Vagina (tissue), 2 donors: ENCODE measurements around the gene FAAP24. TPM values are rescaled to one million over a fixed set of nuclear protein-coding genes. Genes with fewer than 3 reads are reported as not detected.

ENCODE experiments used
- DNase-seq, 2 donors: peaks; one replicate each; pipeline ENCODE4 v3.0.0-alpha.2; 2017; ENCODE audit errors: extremely low spot score in 2 of 2
- H3K27ac ChIP-seq: fragments of 200-600 bp; sonication (generic); one replicate; pipeline ENCODE4 v1.5.1; 2019
- H3K27me3 ChIP-seq: fragments of 200-600 bp; sonication (generic); one replicate; pipeline ENCODE4 v1.5.1; 2019
- H3K36me3 ChIP-seq, 2 donors: fragments of 200-600 bp; sonication (generic); one replicate each; pipeline ENCODE4 v1.5.1; 2017 to 2019
- H3K4me1 ChIP-seq: fragments of 200-600 bp; sonication (generic); one replicate; pipeline ENCODE4 v1.5.1; 2019
- H3K4me3 ChIP-seq, 2 donors: fragments of 200-600 bp; sonication (generic); 1 replicate in 1 of 2; 2 replicates in 1 of 2; pipeline ENCODE4 v1.5.1; 2016 to 2019
- H3K9me3 ChIP-seq: fragments of 200-600 bp; sonication (generic); one replicate; pipeline ENCODE4 v1.5.1; 2019
- CTCF ChIP-seq, 3 experiments: fragments of 450-650 bp in 2 of 3; fragments of 200-600 bp in 1 of 3; sonication (generic) in 1 of 3; IDR thresholded peaks; one replicate each; pipeline ENCODE4 v1.5.1; 2017 to 2019; ENCODE audit warnings: antibody characterized with exemption in 3 of 3, mild to moderate bottlenecking in 2 of 3, moderate library complexity in 2 of 3
- POLR2A ChIP-seq, 2 donors: fragments of 450-650 bp; IDR thresholded peaks; one replicate each; pipeline ENCODE4 v1.6.1; 2017; ENCODE audit warnings: antibody characterized with exemption in 2 of 2, mild to moderate bottlenecking in 2 of 2, moderate library complexity in 2 of 2
- POLR2AphosphoS5 ChIP-seq, 2 donors: sonication (generic); formaldehyde crosslinking; IDR thresholded peaks; one replicate each; pipeline ENCODE4 v1.9.0; 2017; ENCODE audit warnings: antibody characterized with exemption in 2 of 2, mild to moderate bottlenecking in 2 of 2, low read depth in 1 of 2; ENCODE audit not compliant: insufficient read depth in 1 of 2
- intact Hi-C: fragments of 100-400 bp; cut with DNase I; formaldehyde crosslinking; loops from one replicate; pipeline ENCODE4 v1.15.1; 2023
- total RNA-seq: library from RNA; depleted of rRNA; stranded (reverse); fragments of >200 nt; gene quantifications from one replicate; pipeline ENCODE4 v1.2.3, GENCODE V29; 2016

Gene FAAP24
- total RNA-seq, result 0.98 TPM

DNA sequence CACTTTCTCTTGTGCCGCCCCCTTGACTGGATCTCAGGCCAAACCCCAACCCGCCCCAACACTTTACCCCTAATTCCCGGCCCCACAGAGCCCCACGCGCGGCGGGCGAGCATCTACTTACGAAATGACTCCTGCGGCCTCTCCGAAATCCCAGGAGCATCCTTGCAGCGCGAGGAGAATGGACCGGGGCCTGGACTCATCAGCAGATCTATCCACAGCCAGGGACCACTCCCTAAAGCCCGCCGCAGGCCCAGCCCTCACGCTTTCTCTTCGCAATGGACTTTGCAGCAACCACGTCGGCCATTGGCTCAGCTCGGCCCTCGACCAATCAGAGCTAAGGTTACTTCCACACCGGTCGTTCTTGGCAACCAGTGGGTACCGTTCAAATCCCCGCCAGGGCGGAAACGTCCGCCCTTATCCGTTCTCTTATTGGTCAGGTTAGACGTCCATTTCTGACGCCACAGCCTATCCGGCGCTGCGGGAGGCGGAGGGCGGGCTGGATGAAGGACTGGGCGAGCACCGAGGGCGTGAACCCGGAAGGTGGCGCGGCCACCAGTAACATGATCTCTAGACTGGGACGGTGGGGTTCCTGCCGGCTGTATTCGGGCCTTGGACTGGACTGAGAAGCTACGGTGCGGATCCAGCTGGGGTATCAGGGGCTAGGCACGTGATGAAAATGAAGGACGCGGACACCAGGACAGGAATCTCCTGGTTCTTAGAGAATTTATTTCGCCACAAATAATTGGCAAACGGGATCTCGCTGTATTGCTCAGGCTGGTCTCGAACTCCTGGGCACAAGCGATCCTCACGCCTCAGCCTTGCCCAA, at the start of gene FAAP24, which contains the start of gene CEP89:
TSS of gene FAAP24 (plus strand) at position 528 of the 826 bp plus-strand sequence. CDS start 955 bp downstream, outside the sequence.
TSS of gene CEP89 (minus strand) at position 244 of the 826 bp plus-strand sequence. CDS start at position 160, 84 bp downstream.
- peak; percentile 99 for DNase-seq

DNA sequence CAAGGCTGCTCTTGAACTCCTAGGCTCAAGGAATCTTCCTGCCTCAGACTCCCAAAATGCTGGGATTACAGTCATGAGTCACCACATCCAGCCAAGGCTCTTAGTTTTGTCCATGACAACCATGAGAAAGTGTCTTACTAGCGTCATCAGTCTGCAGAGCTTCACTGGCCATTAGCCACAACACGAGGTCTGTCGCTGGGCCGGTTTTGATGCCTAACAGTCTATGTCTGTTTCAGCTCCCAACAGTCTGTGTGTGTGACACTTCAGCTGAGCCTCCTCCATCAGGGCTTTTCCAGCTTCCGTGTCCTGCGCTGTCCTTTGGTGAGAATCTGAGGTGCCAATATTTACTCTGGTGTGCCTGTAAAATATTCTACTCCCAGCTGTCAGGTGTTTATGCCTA, 47.8 kb upstream of the FAAP24 start:
- no peaks in the 10 kb centered on the region for H3K4me1 ChIP-seq
- TF ChIP-seq POLR2AphosphoS5 (IDR thresholded peaks at IDR 0.05; ENCODE audit: insufficient read depth in 1 of 2, low read depth in 1 of 2) (no peak), POLR2A (IDR thresholded peaks at IDR 0.05) (no peak), CTCF (IDR thresholded peaks at IDR 0.05) (no peak)
- H3K9me3 ChIP-seq, result no peaks in the 10 kb centered on the region
- no peak overlapping the region for H3K27ac ChIP-seq
- H3K4me3 ChIP-seq, result no peak overlapping the region
- intact Hi-C loops, result no loop called here
- H3K36me3 ChIP-seq, result peaks cover 0 to 60% of the 10 kb centered on the region in 2 donors
- no peaks in the 10 kb centered on the region for H3K27me3 ChIP-seq
- no peak for DNase-seq

More for the DNA sequence above, at the start of gene FAAP24, which contains the start of gene CEP89:
- Histone ChIP-seq H3K27me3 (no peaks in the 10 kb centered on the region), H3K9me3 (no peaks in the 10 kb centered on the region), H3K4me1 (peaks cover 14% of the 10 kb centered on the region), H3K36me3 (peaks cover 0 to 5% of the 10 kb centered on the region in 2 donors), H3K4me3 (peak within 1 kb of the TSS; percentile 77 to 85), H3K27ac (peak within 1 kb of the TSS; percentile 72)
- TF ChIP-seq POLR2AphosphoS5 (IDR thresholded peaks at IDR 0.05; ENCODE audit: insufficient read depth in 1 of 2, low read depth in 1 of 2) (peak; percentile 85 to 93), CTCF (IDR thresholded peaks at IDR 0.05) (no peak)
- intact Hi-C loops, result no loop called here

GRCh38 chr19:32928806-32929205, 43.2 kb upstream of the FAAP24 start:
- H3K4me1 ChIP-seq, result no peaks in the 10 kb centered on the region
- no peaks in the 10 kb centered on the region for H3K27me3 ChIP-seq
- H3K4me3 ChIP-seq, result no peak overlapping the region
- no peaks in the 10 kb centered on the region for H3K9me3 ChIP-seq
- no peak for DNase-seq
- intact Hi-C loops, result no loop called here
- H3K27ac ChIP-seq, result no peak overlapping the region
- H3K36me3 ChIP-seq, result peaks cover 0 to 66% of the 10 kb centered on the region in 2 donors
- TF ChIP-seq CTCF (IDR thresholded peaks at IDR 0.05), result no peak
- no peak for TF ChIP-seq POLR2A (IDR thresholded peaks at IDR 0.05)
- TF ChIP-seq POLR2AphosphoS5 (IDR thresholded peaks at IDR 0.05; ENCODE audit: insufficient read depth in 1 of 2, low read depth in 1 of 2), result no peak

DNA sequence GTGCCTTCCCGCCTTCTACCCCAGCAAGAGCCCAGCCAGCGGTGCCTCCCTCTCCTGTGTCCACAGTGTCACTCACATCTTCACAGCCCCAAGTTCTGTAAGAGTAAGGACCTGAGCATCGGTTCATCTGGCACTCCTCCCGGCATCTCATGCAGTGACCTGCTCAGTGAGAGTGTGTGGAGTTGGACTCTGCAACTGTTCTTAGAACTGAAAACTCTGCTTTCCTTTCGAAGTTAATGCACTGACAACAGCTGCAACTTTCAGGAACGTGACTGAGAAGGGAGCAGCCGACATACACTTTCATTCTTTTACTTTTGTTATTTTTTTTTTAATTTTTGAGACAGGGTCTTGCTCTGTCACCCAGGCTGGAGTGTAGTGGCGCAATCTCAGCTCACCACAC, 41.5 kb upstream of the FAAP24 start:
- peaks cover 0 to 58% of the 10 kb centered on the region in 2 donors for H3K36me3 ChIP-seq
- H3K9me3 ChIP-seq, result no peaks in the 10 kb centered on the region
- H3K4me3 ChIP-seq, result no peak overlapping the region
- no peak overlapping the region for H3K27ac ChIP-seq
- TF ChIP-seq POLR2AphosphoS5 (IDR thresholded peaks at IDR 0.05; ENCODE audit: insufficient read depth in 1 of 2, low read depth in 1 of 2) (no peak), CTCF (IDR thresholded peaks at IDR 0.05) (no peak), POLR2A (IDR thresholded peaks at IDR 0.05) (no peak)
- DNase-seq, result no peak
- no peaks in the 10 kb centered on the region for H3K27me3 ChIP-seq
- no peaks in the 10 kb centered on the region for H3K4me1 ChIP-seq
- intact Hi-C loops, result no loop called here

DNA sequence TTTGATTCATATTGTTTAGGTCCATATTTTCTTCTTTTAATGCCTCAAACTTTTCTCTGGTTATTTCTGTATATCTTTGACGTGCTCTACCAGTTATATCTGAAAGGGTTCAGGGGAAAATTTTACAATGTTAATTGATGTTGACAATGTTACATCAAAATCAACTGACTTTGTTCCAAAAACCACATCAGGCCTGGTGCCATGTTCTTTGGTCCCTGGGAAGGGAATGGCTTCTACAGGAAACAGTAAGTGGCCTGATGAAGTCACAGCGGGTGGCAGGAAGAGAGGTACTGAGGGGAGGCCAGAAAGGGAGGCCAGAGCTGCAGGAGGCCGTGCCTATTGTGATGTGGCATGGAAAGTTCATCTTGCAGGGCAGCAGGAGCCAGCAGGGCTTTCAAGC, 38.5 kb upstream of the FAAP24 start:
- H3K36me3 ChIP-seq, result peaks cover 0 to 71% of the 10 kb centered on the region in 2 donors
- H3K27ac ChIP-seq, result no peak overlapping the region
- TF ChIP-seq POLR2AphosphoS5 (IDR thresholded peaks at IDR 0.05; ENCODE audit: insufficient read depth in 1 of 2, low read depth in 1 of 2) (no peak), CTCF (IDR thresholded peaks at IDR 0.05) (no peak), POLR2A (IDR thresholded peaks at IDR 0.05) (no peak)
- H3K27me3 ChIP-seq, result no peaks in the 10 kb centered on the region
- no peak overlapping the region for H3K4me3 ChIP-seq
- no peak for DNase-seq
- no peaks in the 10 kb centered on the region for H3K9me3 ChIP-seq
- no peaks in the 10 kb centered on the region for H3K4me1 ChIP-seq
- intact Hi-C loops, result no loop called here
